H1 (cell line): ENCODE results near the gene NRM.
"Not testable (repeated sequence)": the region's sequence is repeated elsewhere in the genome, so short reads cannot be mapped to it uniquely, and the experiment has no call there.

Experiments
- ASH2L ChIP-seq: fragments of 200-600, 300-600 bp; sonication (generic); IDR thresholded peaks from one replicate; pipeline ENCODE4 v1.7.1; 2017; ENCODE audit warnings: low read length
- CHD1 ChIP-seq: IDR thresholded peaks from 2 replicates; pipeline ENCODE4 v1.6.1; 2012; ENCODE audit warnings: low read depth, low read length, improper control_type of control experiment
- CHD2 ChIP-seq: IDR thresholded peaks from 2 replicates; pipeline ENCODE4 v1.6.1; 2012; ENCODE audit warnings: low read length, improper control_type of control experiment
- EP300 ChIP-seq, 2 experiments: IDR thresholded peaks; 1 replicate in 1 of 2; 2 replicates in 1 of 2; pipeline ENCODE4 v1.6.1; 2011 to 2012; ENCODE audit warnings: low read depth in 2 of 2, low read length in 2 of 2, mild to moderate bottlenecking in 2 of 2, borderline replicate concordance in 1 of 2, inconsistent platforms in 1 of 2, moderate library complexity in 1 of 2
- GABPA ChIP-seq: IDR thresholded peaks from 2 replicates; pipeline ENCODE4 v1.6.1; 2011; ENCODE audit warnings: mild to moderate bottlenecking, low read length, moderate library complexity, borderline replicate concordance; ENCODE audit not compliant: insufficient read depth
- GTF2F1 ChIP-seq: IDR thresholded peaks from 2 replicates; pipeline ENCODE4 v1.6.1; 2012; ENCODE audit warnings: low read depth, low read length, improper control_type of control experiment, borderline replicate concordance
- HDAC2 ChIP-seq, 2 experiments: fragments of 300-600 bp in 1 of 2; sonication (generic) in 1 of 2; IDR thresholded peaks; 2 replicates each; pipeline ENCODE4 v1.6.1; 2011 to 2012; ENCODE audit warnings: low read depth in 2 of 2, low read length in 2 of 2, mild to moderate bottlenecking in 2 of 2, moderate library complexity in 2 of 2, borderline replicate concordance in 1 of 2, inconsistent platforms in 1 of 2
- POLR2A ChIP-seq, 2 experiments: IDR thresholded peaks; 1 replicate in 1 of 2; 2 replicates in 1 of 2; pipeline ENCODE4 v1.6.1; 2011; ENCODE audit warnings: low read depth in 2 of 2, low read length in 2 of 2, mild to moderate bottlenecking in 2 of 2; ENCODE audit errors: control extremely low read depth in 1 of 2
- POLR2AphosphoS5 ChIP-seq: IDR thresholded peaks from 2 replicates; pipeline ENCODE4 v1.6.1; 2011; ENCODE audit warnings: low read depth, low read length
- RFX5 ChIP-seq: IDR thresholded peaks from 2 replicates; pipeline ENCODE4 v1.6.1; 2011; ENCODE audit warnings: low read depth, low read length, improper control_type of control experiment, borderline replicate concordance
- ZNF274 ChIP-seq: IDR thresholded peaks from 2 replicates; pipeline ENCODE4 v1.7.0; 2012; ENCODE audit warnings: low read length, borderline replicate concordance; ENCODE audit errors: extremely low read depth
- TF ChIP-seq, protein P1 (sequence below), 3 experiments: IDR thresholded peaks; 1 replicate in 2 of 3; 2 replicates in 1 of 3; pipeline versions ENCODE4 v1.5.1 to v1.6.1; 2011; ENCODE audit warnings: low read length in 3 of 3, mild to moderate bottlenecking in 3 of 3, inconsistent platforms in 2 of 3, low read depth in 1 of 3, moderate library complexity in 1 of 3; ENCODE audit not compliant: insufficient read depth in 1 of 3; ENCODE audit errors: control extremely low read depth in 1 of 3
- TF ChIP-seq, protein P2 (sequence below): IDR thresholded peaks from 2 replicates; pipeline ENCODE4 v1.6.1; 2011; ENCODE audit warnings: low read depth, mild to moderate bottlenecking, low read length; ENCODE audit not compliant: insufficient read depth
- TF ChIP-seq, protein P3 (sequence below): IDR thresholded peaks from 2 replicates; pipeline ENCODE4 v1.6.1; 2012; ENCODE audit warnings: inconsistent platforms

DNA sequence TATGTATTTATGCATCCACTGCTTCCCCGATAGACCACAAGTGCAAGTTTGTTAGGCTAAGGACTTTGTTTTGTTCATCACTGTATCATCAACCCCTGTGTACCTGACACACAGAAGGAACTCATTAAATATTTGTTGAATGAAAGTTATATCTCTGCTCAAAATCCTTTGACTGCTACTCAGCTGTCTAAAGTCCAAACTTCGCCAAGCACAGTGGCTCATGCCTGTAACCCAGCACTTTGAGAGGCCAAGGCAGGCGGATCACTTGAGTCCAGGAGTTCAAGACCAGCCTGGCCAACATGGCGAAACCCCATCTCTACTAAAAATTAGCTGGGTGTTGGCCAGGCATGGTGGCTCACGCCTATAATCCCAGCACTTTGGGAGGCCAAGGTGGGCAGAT, 32.9 kb downstream of the NRM start:
- not testable (repeated sequence) for TF ChIP-seq POLR2A (IDR thresholded peaks at IDR 0.05; ENCODE audit: control extremely low read depth in 1 of 2, low read depth in 2 of 2, low read length in 2 of 2); HDAC2 (IDR thresholded peaks at IDR 0.05; ENCODE audit: borderline replicate concordance in 1 of 2, low read depth in 2 of 2, low read length in 2 of 2); RFX5; ZNF274; ASH2L; CHD2; POLR2AphosphoS5; CHD1; GABPA; EP300 (IDR thresholded peaks at IDR 0.05; ENCODE audit: borderline replicate concordance in 1 of 2, low read depth in 2 of 2, low read length in 2 of 2); GTF2F1
- TF ChIP-seq, protein P1, sequence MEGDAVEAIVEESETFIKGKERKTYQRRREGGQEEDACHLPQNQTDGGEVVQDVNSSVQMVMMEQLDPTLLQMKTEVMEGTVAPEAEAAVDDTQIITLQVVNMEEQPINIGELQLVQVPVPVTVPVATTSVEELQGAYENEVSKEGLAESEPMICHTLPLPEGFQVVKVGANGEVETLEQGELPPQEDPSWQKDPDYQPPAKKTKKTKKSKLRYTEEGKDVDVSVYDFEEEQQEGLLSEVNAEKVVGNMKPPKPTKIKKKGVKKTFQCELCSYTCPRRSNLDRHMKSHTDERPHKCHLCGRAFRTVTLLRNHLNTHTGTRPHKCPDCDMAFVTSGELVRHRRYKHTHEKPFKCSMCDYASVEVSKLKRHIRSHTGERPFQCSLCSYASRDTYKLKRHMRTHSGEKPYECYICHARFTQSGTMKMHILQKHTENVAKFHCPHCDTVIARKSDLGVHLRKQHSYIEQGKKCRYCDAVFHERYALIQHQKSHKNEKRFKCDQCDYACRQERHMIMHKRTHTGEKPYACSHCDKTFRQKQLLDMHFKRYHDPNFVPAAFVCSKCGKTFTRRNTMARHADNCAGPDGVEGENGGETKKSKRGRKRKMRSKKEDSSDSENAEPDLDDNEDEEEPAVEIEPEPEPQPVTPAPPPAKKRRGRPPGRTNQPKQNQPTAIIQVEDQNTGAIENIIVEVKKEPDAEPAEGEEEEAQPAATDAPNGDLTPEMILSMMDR (IDR thresholded peaks at IDR 0.05; ENCODE audit: control extremely low read depth in 1 of 3, insufficient read depth in 1 of 3, low read depth in 1 of 3, low read length in 3 of 3): not testable (repeated sequence)
- TF ChIP-seq, protein P2, sequence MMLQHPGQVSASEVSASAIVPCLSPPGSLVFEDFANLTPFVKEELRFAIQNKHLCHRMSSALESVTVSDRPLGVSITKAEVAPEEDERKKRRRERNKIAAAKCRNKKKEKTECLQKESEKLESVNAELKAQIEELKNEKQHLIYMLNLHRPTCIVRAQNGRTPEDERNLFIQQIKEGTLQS: not testable (repeated sequence)
- TF ChIP-seq, protein P3, sequence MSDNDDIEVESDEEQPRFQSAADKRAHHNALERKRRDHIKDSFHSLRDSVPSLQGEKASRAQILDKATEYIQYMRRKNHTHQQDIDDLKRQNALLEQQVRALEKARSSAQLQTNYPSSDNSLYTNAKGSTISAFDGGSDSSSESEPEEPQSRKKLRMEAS: not testable (repeated sequence)
